HEK293T (cell line): ENCODE data around the gene MDFI.

ENCODE experiments used
- ARNT ChIP-seq: fragments of 450-650 bp; IDR thresholded peaks from 2 replicates; pipeline ENCODE4 v1.6.1; 2017; ENCODE audit warnings: mild to moderate bottlenecking
- BHLHE40 ChIP-seq: fragments of 450-650 bp; IDR thresholded peaks from 2 replicates; pipeline ENCODE4 v1.6.1; 2016; ENCODE audit warnings: mild to moderate bottlenecking, moderate library complexity, borderline replicate concordance
- FOXK2 ChIP-seq: fragments of 450-650 bp; IDR thresholded peaks from 2 replicates; pipeline ENCODE4 v1.6.1; 2016; ENCODE audit warnings: mild to moderate bottlenecking
- FOXM1 ChIP-seq: fragments of 450-650 bp; IDR thresholded peaks from 2 replicates; pipeline ENCODE4 v1.6.1; 2017; ENCODE audit warnings: mild to moderate bottlenecking, borderline replicate concordance
- PKNOX1 ChIP-seq: fragments of 450-650 bp; IDR thresholded peaks from 2 replicates; pipeline ENCODE4 v1.6.1; 2016
- SP1 ChIP-seq: fragments of 450-650 bp; IDR thresholded peaks from 2 replicates; pipeline ENCODE4 v1.6.1; 2017
- TARDBP ChIP-seq: fragments of 450-650 bp; IDR thresholded peaks from 2 replicates; pipeline ENCODE4 v1.6.1; 2016
- ZNF384 ChIP-seq: fragments of 450-650 bp; IDR thresholded peaks from 2 replicates; pipeline ENCODE4 v1.6.1; 2016

GRCh38 chr6:41634657-41635056 is 3.6 kb upstream of the MDFI start:
- TF ChIP-seq TARDBP = no peak
- no peak for TF ChIP-seq FOXK2
- no peak for TF ChIP-seq SP1
- no peak for TF ChIP-seq ARNT
- TF ChIP-seq PKNOX1 = no peak
- TF ChIP-seq FOXM1 = no peak
- TF ChIP-seq BHLHE40 = no peak
- no peak for TF ChIP-seq ZNF384
